A549 (cell line): ENCODE results near the gene PGM2L1. TPM values are rescaled to one million over a fixed set of nuclear protein-coding genes. Genes with fewer than 3 reads are reported as not detected.

Source experiments
- ATAC-seq, 2 experiments: fragments of 200-7000 bp in 1 of 2; fragments of >200 bp in 1 of 2; cut with Nextera tagmentation in 1 of 2; cut with Tn5 transposase in 1 of 2; 3 replicates each; pipeline versions ENCODE4 v1.8.0 to v1.9.1; 2018 to 2020; ENCODE audit warnings: mild to moderate bottlenecking in 1 of 2, moderate library complexity in 1 of 2
- CTCF ChIA-PET: fragments of 300-600 bp; sonication (Branson Sonifier 250); formaldehyde crosslinking; extraction: SDS; loops from one replicate; lab custom pipeline; 2021; ENCODE audit warnings: antibody characterized with exemption, inconsistent platforms; lab: Yijun Ruan, JAX
- POLR2A ChIA-PET: fragments of 350-600 bp; formaldehyde crosslinking; extraction: SDS; loops from one replicate; lab custom pipeline; 2021; ENCODE audit warnings: antibody characterized with exemption, inconsistent platforms; lab: Yijun Ruan, JAX
- DNase-seq, 2 experiments: peaks; one replicate each; pipeline versions ENCODE4 v3.0.0 to v3.0.0-alpha.2; 2011 to 2016; ENCODE audit warnings: low read depth in 1 of 2, low spot score in 1 of 2
- FAIRE-seq: peaks from 2 replicates; lab custom pipeline; 2011; peaks lifted over from hg19 to GRCh38; lab: Jason Lieb, UNC
- H3K27ac ChIP-seq, 2 experiments: fragments of >200 bp; sonication (Bioruptor Twin); formaldehyde crosslinking; 3 replicates each; pipeline ENCODE4 v1.5.1; 2016 to 2017
- H3K4me1 ChIP-seq: fragments of >200 bp; sonication (Bioruptor Twin); formaldehyde crosslinking; 3 replicates; pipeline ENCODE4 v1.6.1; 2016
- H3K4me2 ChIP-seq: fragments of >200 bp; sonication (Bioruptor Twin); formaldehyde crosslinking; 3 replicates; pipeline ENCODE4 v1.6.1; 2016
- H3K4me3 ChIP-seq: fragments of >200 bp; sonication (Bioruptor Twin); formaldehyde crosslinking; 3 replicates; pipeline ENCODE4 v1.5.1; 2016
- H3K9me3 ChIP-seq: fragments of >200 bp; sonication (Bioruptor Twin); formaldehyde crosslinking; 3 replicates; pipeline ENCODE4 v1.6.1; 2016
- CEBPB ChIP-seq, 2 experiments: fragments of >200 bp in 1 of 2; sonication (Bioruptor Twin) in 1 of 2; formaldehyde crosslinking in 1 of 2; IDR thresholded peaks; 2 replicates each; pipeline ENCODE4 v1.6.1; 2012 to 2016
- CHD4 ChIP-seq: fragments of 200-600 bp; sonication (generic); IDR thresholded peaks from 2 replicates; pipeline ENCODE4 v1.6.1; 2016; ENCODE audit warnings: antibody characterized with exemption, mild to moderate bottlenecking, borderline replicate concordance
- CTCF ChIP-seq: fragments of >200 bp; sonication (Bioruptor Twin); formaldehyde crosslinking; IDR thresholded peaks from 3 replicates; pipeline ENCODE4 v1.5.1; 2016
- EHF ChIP-seq: fragments of 250-450 bp; sonication (Bioruptor Pico); IDR thresholded peaks from 2 replicates; pipeline ENCODE4 v1.5.0; 2020; ENCODE audit warnings: mild to moderate bottlenecking
- EP300 ChIP-seq, 2 experiments: fragments of >200 bp; sonication (Bioruptor Twin); formaldehyde crosslinking; IDR thresholded peaks; 2 replicates in 1 of 2; 3 replicates in 1 of 2; pipeline ENCODE4 v1.6.1; 2016 to 2017
- ESRRA ChIP-seq: fragments of 150-350 bp; IDR thresholded peaks from 2 replicates; pipeline ENCODE4 v1.6.1; 2014; ENCODE audit warnings: mild to moderate bottlenecking, low read length, borderline replicate concordance
- FOSL2 ChIP-seq, 2 experiments: fragments of 450-650 bp in 1 of 2; fragments of >200 bp in 1 of 2; sonication (Bioruptor Twin) in 1 of 2; formaldehyde crosslinking; IDR thresholded peaks; 2 replicates each; pipeline versions ENCODE4 v1.5.0 to v1.6.1; 2016 to 2020; ENCODE audit warnings: mild to moderate bottlenecking in 1 of 2, moderate library complexity in 1 of 2
- GATA3 ChIP-seq: IDR thresholded peaks from 2 replicates; pipeline ENCODE4 v1.6.1; 2012; ENCODE audit warnings: borderline replicate concordance
- HEYL ChIP-seq: fragments of 250-450 bp; sonication (Bioruptor Pico); IDR thresholded peaks from 2 replicates; pipeline ENCODE4 v1.8.0; 2021; ENCODE audit warnings: mild to moderate bottlenecking, moderate library complexity
- HOXA7 ChIP-seq: fragments of 250-450 bp; sonication (Bioruptor Pico); IDR thresholded peaks from 2 replicates; pipeline ENCODE4 v1.5.0; 2020; ENCODE audit warnings: mild to moderate bottlenecking, moderate library complexity
- HOXB13 ChIP-seq: fragments of 250-450 bp; sonication (Bioruptor Pico); IDR thresholded peaks from 2 replicates; pipeline ENCODE4 v1.5.0; 2020; ENCODE audit warnings: low read depth, mild to moderate bottlenecking, moderate library complexity
- JUNB ChIP-seq: fragments of >200 bp; sonication (Bioruptor Twin); formaldehyde crosslinking; IDR thresholded peaks from 2 replicates; pipeline ENCODE4 v1.6.1; 2016
- MAFK ChIP-seq: fragments of 450-650 bp; IDR thresholded peaks from 2 replicates; pipeline ENCODE4 v1.6.1; 2014; ENCODE audit not compliant: partially characterized antibody
- MAX ChIP-seq: IDR thresholded peaks from 2 replicates; pipeline ENCODE4 v1.6.1; 2012
- MAZ ChIP-seq: fragments of 150-350 bp; IDR thresholded peaks from 2 replicates; pipeline ENCODE4 v1.6.1; 2014; ENCODE audit warnings: antibody characterized with exemption, low read depth, low read length, borderline replicate concordance
- NPAS2 ChIP-seq: fragments of 250-450 bp; sonication (Bioruptor Pico); IDR thresholded peaks from 2 replicates; pipeline ENCODE4 v1.8.0; 2022; ENCODE audit warnings: mild to moderate bottlenecking, moderate library complexity, borderline replicate concordance
- PHF8 ChIP-seq: fragments of 200-600 bp; sonication (generic); IDR thresholded peaks from 2 replicates; pipeline ENCODE4 v1.6.1; 2016; ENCODE audit warnings: low read depth, mild to moderate bottlenecking, antibody characterized with exemption, moderate library complexity, borderline replicate concordance
- POLR2AphosphoS2 ChIP-seq: conservative IDR thresholded peaks from 2 replicates; pipeline ENCODE4 v1.6.1; 2012; ENCODE audit warnings: low read length, improper control_type of control experiment, inconsistent platforms
- SMC3 ChIP-seq: fragments of >200 bp; sonication (Bioruptor Twin); formaldehyde crosslinking; IDR thresholded peaks from 3 replicates; pipeline ENCODE4 v1.6.1; 2018; ENCODE audit warnings: inconsistent platforms
- TFCP2L1 ChIP-seq: fragments of 250-450 bp; sonication (Bioruptor Pico); IDR thresholded peaks from 2 replicates; pipeline ENCODE4 v1.5.0; 2021; ENCODE audit warnings: mild to moderate bottlenecking
- TP53 ChIP-seq: fragments of 250-450 bp; sonication (Bioruptor Pico); IDR thresholded peaks from 2 replicates; pipeline ENCODE4 v1.5.0; 2021; ENCODE audit warnings: mild to moderate bottlenecking, moderate library complexity
- ZSCAN20 ChIP-seq: fragments of 250-450 bp; sonication (Bioruptor Pico); IDR thresholded peaks from 2 replicates; pipeline ENCODE4 v1.8.0; 2022; ENCODE audit warnings: mild to moderate bottlenecking, moderate library complexity
- WGBS: methylation state at CpG from one replicate; pipeline ENCODE4 v1.1.6; 2017; ENCODE audit errors: missing lambda C conversion rate; 5-methylcytosine and 5-hydroxymethylcytosine counted together
- polyA plus RNA-seq, 4 experiments: library from polyadenylated mRNA; depleted of rRNA in 3 of 4; stranded (reverse); fragments of >200 nt; fragmentation: RNase III in 1 of 4; extraction: RNeasy Plus Mini Kit Qiagen cat#74134 plus additional on column Dnase treatment in 1 of 4; gene quantifications; 2 replicates in 3 of 4; 3 replicates in 1 of 4; pipeline ENCODE4 v1.2.3, GENCODE V29; 2011 to 2017
- TF ChIP-seq, protein P1 (sequence below): fragments of 250-450 bp; sonication (Bioruptor Pico); IDR thresholded peaks from 2 replicates; pipeline ENCODE4 v1.5.0; 2021; ENCODE audit warnings: mild to moderate bottlenecking, moderate library complexity, borderline replicate concordance

PGM2L1 gene
- polyA plus RNA-seq, 2 of the 4 experiments (the other 2 are of a cell fraction), result 21.8 to 23.5 TPM

DNA sequence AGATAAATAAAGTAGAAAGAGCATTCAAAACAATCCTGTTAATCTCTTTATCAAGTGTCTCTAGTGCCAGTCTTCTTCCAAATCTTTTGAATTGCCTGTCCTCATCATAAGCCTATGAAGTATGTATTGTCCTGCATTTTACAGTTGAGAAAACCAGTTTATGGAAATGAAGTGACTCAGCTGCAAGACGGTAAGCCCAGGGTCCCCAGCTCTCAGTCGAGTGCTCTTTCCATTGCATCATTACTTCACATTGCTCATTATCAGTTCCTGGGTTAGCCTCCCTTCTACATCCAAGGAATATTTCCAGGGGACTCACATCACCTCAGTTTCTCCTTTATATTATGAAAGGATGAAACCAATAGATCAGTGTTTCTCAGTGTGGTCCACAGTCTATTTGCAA is 77.7 kb downstream of the PGM2L1 start (continued):
- no peak for TF ChIP-seq HOXB13 (CRISPR knock-in tag)
- TF ChIP-seq TFCP2L1 (CRISPR knock-in tag), result no peak
- TF ChIP-seq HEYL (CRISPR knock-in tag), result no peak
- TF ChIP-seq HOXA7 (CRISPR knock-in tag), result no peak
- no peak for TF ChIP-seq ESRRA
- no peak for TF ChIP-seq JUNB

DNA sequence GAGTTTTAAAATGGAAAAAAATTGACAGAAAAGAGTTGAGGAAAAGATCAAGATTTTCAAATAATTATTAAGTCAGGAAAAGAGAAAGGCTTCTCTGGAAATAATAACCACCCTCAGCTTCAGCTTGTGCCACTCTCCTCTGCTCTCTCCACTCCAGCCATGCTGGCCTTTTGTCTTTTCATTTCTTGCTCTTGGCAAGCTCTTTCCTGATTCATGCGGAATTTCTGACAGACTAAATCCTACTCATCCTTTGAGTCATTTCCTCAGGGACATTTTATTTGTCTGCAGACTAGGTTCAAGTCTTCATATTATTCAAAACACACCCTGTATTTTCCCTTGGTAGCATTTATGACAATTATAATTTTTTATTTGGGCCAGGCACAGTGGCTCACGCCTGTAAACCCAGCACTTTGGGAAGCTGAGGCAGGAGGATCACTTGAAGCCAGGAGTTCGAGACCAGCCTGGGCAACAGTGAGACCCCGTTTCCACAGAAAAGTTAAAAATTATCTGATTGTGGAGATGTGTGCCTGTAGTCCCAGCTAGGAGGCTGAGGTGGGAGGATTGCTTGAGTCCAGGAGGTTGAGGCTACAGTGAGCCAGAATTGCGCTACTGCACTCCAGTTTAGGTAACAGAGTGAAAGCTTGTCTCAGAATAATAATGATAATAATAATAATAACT is 79.0 kb downstream of the PGM2L1 start:
- ChIA-PET CTCF (interaction anchor here (0.8 to 4.8 kb wide), 6 partner anchors 10 to 124 kb away, joined by 3 to 31 read pairs (median 3); no protein-coding TSS in a partner anchor), POLR2A (no interaction called here)
- Histone ChIP-seq H3K4me3 (no peak overlapping the region), H3K4me1 (peaks cover 26% of the 10 kb centered on the region), H3K27ac (peak overlapping the region; percentile 81 to 89), H3K9me3 (peaks cover 36% of the 10 kb centered on the region), H3K4me2 (peak overlapping the region; percentile 43)
- WGBS, result 34% methylated on average over 5 of the region's 5 CpGs
- ATAC-seq (peak; percentile 44 to 81; a peak in 5 of 6 replicates), DNase-seq (peak in 1 of 2 experiments; percentile 77), FAIRE-seq (no peak)
- TF ChIP-seq GATA3 (peak; percentile 56; the same call in 1 of the 2 replicates), CTCF (no peak), SMC3 (no peak; the same call in 2 of the 3 replicates), MAX (peak; percentile 67), EHF (no peak), ZSCAN20 (CRISPR knock-in tag) (no peak), NPAS2 (CRISPR knock-in tag) (no peak), CEBPB (IDR thresholded peaks at IDR 0.05) (0 out of 4 replicates have a peak, but pooled peaks of 1 of the 2 experiments have one; percentile 5), JUNB (peak; percentile 77), EP300 (IDR thresholded peaks at IDR 0.05) (peak in 1 of 2 experiments; percentile 35; a peak in 1 of 5 replicates), MAZ (no peak), FOSL2 (IDR thresholded peaks at IDR 0.05) (peak; percentile 73), FOSL2 (CRISPR knock-in tag; IDR thresholded peaks at IDR 0.05) (peak; percentile 87), MAFK (peak; percentile 22)

- Histone ChIP-seq H3K4me2 (peak overlapping the region; percentile 43), H3K27ac (peak overlapping the region; percentile 81 to 89), H3K9me3 (peaks cover 36% of the 10 kb centered on the region), H3K4me3 (no peak overlapping the region), H3K4me1 (peaks cover 26% of the 10 kb centered on the region)
- POLR2A ChIA-PET, result interaction anchor here (0.6 kb wide), 1 partner anchor 40 kb away, joined by 3 read pairs; no protein-coding TSS in a partner anchor
- CTCF ChIA-PET, result interaction anchor here (1.0 to 4.8 kb wide), 5 partner anchors 11 to 125 kb away, joined by 3 to 31 read pairs (median 4); no protein-coding TSS in a partner anchor
- WGBS, result 84% methylated on average over 1 of the region's 1 CpG
- FAIRE-seq, result no peak
- ATAC-seq, result peak in 1 of 2 experiments; percentile 53; a peak in 3 of 6 replicates
- DNase-seq, result no peak
- no peak for TF ChIP-seq EP300 (IDR thresholded peaks at IDR 0.05)
- TF ChIP-seq POLR2AphosphoS2, result no peak
- TF ChIP-seq, protein P1, sequence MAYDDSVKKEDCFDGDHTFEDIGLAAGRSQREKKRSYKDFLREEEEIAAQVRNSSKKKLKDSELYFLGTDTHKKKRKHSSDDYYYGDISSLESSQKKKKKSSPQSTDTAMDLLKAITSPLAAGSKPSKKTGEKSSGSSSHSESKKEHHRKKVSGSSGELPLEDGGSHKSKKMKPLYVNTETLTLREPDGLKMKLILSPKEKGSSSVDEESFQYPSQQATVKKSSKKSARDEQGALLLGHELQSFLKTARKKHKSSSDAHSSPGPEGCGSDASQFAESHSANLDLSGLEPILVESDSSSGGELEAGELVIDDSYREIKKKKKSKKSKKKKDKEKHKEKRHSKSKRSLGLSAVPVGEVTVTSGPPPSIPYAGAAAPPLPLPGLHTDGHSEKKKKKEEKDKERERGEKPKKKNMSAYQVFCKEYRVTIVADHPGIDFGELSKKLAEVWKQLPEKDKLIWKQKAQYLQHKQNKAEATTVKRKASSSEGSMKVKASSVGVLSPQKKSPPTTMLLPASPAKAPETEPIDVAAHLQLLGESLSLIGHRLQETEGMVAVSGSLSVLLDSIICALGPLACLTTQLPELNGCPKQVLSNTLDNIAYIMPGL (CRISPR knock-in tag), result no peak
- no peak for TF ChIP-seq SMC3
- TF ChIP-seq HOXB13 (CRISPR knock-in tag), result no peak
- TF ChIP-seq PHF8, result no peak
- TF ChIP-seq CTCF, result no peak
- no peak for TF ChIP-seq TP53 (CRISPR knock-in tag)
- TF ChIP-seq CHD4, result no peak
Observed at GRCh38 chr11:74318241-74318932, 79.8 kb downstream of the PGM2L1 start.
